Dedifferentiated amniotic fluid mesenchymal stem cell (primary cell): ENCODE results near the gene NKX6-2.
"Not testable (repeated sequence)": the region's sequence is repeated elsewhere in the genome, so short reads cannot be mapped to it uniquely, and the experiment has no call there.

ENCODE experiments used
- DNase-seq: peaks from one replicate; pipeline ENCODE4 v3.0.0-alpha.2; 2016; ENCODE audit errors: extremely low spot score

The NKX6-2 gene

DNA sequence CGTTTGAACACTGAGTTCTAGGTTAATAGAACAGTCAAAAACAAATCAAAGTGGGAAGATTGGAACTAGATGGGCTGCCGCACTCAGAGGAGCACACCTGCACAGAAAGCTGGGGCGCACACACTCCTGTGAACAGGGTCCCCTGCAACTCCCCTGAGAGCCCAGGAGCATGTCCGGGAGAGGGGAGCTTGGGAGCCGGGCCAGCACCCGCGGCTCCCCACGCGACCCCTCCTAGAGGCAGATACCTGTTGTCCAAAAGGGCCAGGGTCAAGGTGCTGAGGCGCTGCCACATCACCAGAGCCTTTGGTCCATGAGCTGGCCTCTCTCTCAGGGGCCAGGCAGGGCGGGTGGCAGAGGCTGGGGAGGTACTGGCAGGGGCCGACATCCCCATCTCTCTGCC lies 5.6 kb downstream of the NKX6-2 start:
- DNase-seq: no peak

DNA sequence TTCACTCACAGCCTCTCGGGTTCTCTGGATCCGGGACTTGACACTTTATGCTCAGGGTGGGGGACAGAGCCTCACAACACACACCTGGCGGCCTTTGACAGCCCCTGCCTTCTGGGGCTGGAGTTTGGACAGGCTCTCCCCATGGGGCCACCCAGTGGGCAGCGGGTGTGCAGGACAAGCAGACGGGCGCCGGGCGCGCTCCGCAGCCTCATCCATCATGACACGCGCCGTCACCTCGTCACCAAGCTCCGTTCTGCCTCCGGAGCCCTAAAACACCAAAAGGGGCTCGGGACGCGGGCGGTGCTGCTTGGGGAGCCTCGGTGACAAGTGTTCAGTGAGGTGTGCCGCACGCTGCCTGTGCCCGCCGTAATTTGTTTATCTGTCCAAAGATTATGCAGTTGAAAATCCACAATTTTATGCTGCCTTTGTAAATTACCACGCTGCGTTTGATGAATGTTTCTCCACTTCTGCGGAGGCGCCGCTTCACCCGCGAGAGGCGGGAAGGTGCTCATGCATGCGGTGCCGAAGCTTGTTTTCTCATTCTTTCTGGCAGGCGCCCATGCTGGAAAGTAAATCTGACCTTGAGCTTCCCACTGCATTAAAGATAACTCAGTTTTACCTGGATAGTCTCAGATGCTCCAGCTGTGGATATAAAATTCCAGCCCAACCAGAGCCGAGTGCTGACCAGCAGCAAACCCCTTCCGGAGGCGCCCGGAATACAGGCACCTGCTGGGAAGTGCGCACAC lies 6.2 kb downstream of the NKX6-2 start:
- DNase-seq: no peak

DNA sequence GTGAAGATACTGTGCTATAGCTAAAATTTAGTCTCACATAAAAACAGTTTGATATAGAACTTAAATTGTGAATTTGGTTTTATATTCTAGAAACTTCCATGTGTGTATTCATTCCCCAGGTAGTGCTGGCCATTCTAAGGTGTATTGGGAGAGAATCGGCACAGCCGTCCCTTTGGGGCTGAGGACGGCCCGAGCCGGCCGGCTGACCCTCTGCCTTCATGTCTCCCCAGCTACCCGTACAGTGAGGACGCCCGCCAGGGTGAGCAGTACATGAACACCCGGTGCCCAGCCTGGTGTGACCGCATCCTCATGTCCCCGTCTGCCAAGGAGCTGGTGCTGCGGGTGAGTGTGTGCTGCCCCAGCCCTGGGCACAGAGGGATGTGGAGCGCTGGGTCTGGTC lies 8.5 kb downstream of the NKX6-2 start:
- no peak for DNase-seq

DNA sequence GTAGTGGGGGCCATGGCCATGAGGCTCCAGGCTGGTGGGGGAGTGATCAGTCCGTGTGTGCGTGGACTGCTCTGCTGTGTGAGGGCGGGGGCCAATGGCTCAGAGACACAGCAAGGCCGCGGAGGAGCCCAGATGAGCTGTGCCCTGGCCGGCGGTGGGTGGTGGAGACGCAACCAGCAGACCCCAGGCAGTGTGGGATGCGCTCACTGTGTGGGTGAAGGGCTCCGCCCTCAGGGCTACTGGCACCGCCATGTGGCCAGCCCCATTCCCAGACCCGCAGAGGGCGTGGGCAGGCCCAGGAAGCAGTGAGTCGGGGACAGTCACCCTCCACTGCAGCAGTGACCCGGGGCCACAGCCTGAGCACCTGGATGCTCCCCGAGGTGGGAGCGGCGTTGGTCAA lies 9.1 kb downstream of the NKX6-2 start:
- DNase-seq: no peak

DNA sequence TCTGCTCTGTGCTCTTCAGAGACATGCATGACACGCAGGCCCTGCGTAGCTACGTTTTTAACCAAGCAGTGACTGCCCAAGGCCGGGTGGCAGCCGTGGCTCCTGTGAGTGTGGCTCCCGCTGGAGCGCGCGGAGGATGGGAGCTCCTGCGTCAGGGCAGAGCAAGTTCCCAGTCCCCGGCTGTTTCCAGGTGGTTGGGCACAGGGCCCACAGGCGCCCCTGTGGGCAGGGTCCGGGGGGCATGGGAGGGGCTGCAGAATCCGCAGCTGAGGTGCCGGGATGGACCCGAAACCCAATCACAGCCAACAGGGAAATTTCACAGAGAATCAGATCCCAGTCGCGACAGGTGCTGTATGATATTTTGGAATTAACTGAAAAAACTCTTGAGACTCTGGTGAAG lies 9.8 kb downstream of the NKX6-2 start:
- no peak for DNase-seq

DNA sequence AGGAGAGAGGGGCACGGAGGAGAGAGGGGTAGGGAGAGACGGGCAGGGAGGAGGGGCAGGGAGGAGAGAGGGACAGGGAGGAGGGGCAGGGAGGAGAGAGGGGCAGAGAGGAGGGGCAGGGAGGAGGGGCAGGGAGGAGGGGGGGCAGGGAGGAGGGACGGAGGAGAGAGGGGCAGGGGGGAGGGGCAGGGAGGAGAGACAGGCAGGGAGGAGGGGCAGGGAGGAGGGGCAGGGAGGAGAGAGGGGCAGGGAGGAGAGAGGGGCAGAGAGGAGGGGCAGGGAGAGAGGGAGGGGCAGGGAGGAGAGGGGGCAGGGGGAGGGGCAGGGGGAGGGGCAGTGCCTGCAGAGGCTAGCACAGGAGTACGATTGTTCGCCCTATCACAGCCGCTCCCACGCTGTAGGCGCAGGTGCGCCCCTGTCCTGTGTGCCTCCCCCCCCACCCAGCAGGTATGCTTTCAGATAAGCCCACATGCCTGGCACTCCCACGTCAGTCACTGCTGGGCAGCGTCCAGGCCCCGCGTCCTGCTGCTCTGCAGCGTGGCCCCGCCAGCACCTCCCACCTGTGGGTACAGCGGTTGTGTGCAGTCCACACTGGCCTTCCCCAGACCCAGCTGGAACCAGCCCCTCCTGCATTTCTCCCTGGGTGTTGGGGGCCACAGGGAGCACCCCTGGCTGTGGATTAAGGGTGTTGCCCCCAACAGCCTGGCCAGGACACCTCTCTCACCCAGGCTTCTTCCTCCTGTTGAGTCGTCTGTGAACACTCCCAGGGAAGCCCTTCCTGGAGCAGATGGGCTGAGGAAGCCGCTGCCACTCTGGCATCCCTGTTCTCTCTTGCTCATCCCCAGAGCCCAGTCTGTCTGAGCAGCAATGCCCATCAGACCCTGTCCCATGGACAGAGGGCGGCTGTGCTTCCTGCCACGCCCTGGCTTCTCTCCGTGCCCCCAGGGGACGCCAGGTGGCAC lies 10.8 kb downstream of the NKX6-2 start:
- no peak for DNase-seq

DNA sequence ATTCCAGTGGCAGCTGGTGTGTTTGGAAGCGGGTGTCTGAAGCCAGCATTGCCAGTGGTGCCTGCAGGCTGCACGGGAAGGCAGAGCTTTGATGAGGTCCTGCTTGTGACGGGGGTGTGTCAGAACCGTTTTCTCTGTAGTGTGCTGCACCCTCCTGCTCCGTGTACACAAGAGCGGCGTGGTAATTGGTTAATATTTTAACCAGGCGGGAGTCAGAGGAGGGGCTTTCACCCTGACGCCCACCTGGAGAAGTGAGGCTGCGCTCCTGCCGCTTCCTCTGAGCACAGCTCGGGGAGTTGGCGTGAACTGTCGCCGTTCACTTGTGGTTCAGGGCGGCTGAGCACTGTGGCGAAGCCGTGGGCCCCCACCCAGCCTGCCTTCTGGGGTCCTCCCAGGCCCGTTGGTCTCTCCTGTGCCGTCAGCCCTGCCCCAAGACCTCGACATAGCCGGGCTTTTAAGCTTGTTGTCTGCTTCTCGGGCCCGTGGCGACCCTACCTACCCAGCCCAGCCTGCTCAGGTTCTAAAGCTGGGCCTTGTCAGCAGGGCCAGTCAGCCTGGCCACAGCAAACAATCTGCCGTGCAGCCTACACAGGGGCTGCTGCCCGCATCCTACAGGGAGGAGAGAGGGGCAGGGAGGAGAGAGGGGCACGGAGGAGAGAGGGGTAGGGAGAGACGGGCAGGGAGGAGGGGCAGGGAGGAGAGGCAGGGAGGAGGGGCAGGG lies 11.6 kb downstream of the NKX6-2 start:
- DNase-seq: no peak

DNA sequence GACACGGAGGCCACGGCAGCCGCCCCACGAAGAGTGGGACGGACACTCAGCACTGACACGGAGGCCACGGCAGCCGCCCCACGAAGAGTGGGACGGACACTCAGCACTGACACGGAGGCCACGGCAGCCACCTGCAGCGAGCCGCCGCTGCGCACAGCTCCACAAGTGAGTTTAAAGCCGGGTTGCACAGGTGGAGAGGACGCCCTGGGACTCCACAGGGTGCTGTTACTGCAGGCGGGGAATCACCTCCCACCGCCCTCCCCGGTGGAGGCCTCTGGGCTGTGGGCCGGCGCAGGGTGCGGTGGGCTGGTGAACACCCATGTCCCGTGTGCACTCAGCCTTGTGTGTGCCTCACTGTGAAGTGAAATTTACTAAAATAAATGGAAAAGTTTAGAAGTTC lies 13.1 kb downstream of the NKX6-2 start:
- DNase-seq: not testable (repeated sequence)

DNA sequence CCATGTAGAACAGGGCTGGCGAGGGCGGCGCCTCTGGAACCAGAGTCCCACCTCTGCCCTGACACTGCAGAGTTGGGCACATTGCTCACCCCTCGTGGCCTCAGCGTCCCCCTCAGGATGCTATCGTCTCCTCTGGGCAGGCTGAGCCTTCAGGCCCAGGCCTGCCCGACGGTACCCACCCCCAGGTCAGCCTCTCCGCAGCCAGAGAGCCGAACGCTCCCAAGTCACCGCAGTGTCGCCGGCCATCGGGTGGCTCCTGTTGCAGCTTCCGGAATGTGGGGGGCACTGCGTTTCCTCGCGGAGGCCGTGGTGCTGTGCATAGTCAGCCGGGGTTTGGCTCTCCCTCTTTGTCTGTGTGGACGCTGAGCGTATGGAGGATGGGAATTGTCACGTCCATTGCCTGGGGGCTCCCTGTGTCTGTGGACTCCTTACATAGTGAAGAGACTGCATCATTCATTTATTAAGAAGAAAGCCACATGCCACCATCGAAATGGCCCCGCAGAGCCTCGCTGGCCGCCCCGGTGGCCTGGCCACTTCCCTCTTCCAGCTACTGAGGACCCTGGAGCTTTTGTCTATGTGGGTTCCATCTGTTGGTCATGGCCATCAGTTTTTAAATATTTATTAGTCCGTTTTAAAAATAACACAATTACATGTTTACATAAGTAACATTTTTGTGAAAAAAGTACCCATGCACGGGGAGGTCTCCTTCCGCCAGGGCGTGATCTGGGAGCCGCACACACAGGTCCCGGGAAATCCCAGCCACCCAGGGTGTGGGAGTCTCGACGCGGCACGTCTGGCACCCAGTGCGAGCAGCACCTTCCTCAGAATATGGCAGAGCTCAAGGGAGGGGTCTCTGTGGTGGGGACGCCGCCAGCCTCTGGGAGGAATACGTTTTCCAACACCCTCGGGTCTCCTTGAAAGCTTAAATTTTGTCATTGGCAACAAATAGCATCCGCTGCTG lies 15.6 kb downstream of the NKX6-2 start:
- no peak for DNase-seq

DNA sequence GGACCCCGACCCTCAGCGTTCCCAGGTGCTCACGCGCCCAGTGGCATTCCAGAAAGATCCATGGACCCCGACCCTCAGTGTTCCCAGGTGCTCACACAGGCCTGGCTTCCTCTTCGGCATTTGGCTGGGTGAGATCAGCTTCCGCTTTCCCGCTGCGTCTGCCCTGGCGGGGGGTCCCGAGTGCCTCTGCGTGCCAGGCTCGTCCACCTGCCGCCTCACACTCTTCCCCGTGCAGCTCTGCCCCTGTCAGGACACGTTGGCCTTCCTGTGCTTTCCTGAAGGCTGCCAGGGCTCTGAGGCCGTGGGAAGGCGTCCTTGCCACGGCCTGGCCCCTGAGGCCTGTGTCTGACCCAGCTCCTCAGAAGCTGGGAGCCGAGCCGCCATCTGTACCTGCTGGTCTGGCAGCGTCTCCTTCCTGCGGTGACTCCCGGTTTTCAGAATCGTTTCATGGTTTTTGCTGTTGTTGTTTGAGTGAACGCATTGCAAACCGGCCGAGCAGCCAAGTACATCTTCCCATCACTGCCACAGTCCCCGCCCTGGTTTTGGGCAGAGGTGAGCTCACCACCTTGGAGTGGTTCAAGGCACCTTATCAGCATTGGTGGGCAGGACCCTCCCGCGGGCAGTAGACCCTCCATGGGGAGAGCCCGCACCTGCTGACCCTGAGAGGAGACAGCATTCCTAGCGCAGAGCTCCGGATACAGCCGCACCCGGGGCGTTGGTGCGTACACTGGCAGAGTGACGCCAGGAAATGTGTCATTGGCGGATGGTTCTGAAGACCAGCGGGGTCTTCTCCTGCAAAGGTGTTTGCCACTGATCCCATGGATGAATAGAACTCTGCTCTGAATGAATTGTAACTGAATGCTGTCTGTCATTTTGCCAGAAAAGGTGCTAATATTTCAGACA lies 17.4 kb downstream of the NKX6-2 start:
- DNase-seq: no peak

DNA sequence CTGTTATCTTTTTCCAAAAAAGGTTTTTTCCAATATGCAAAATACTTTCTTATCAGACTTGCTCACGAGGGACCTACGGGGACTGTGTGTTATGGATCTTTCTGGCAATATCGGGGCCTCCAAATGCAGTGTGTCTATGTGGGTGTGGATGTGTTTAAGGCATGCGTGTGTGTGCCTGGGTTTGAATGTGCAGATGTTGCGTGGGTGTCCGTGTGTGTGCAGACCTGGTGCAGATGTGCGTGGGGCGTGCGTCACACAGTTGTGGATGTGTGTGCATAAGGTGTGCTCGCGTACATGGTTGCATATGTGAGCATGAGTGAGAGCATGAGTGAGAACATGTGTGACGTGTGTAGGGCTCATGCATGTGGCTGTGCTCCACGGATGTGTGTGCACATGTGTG lies 19.7 kb downstream of the NKX6-2 start:
- no peak for DNase-seq

DNA sequence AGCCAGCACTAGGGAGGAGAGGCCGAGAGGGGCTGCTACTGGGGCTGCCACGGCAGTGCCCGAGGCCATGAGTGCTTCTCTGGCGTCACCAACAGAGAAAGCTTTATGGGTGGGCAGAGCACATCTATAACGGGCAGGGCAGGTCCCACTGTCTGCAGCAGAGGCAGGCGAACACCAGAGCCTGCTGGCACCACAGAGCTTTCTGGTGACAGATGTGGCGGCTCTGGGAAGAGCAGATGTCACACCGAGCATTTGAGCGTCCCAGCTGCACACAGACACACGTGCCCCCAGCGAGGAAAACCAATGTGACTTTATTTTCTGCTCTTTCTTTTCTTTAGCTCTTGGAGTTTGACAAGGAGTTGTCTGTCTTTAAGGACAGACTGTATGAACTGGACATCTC lies 20.5 kb downstream of the NKX6-2 start:
- no peak for DNase-seq

DNA sequence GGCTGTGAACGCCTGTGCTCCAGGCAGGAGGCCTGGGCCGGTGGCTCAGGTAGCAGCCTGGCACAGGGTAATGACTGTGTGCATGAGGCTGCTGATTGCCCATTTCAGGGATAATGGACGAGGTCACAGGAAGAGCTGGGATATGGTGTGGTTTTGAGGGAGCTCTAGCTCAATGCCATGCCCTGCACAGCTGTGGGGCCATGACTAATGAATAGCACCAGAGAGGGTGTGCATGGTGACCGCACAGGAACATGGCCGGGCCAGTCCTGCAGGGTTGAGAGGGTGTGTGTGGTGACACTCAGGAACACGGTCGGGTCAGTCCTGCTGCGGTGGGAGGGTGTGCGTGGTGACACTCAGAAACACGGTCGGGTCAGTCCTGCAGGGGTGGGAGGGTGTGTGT lies 21.8 kb downstream of the NKX6-2 start:
- no peak for DNase-seq

DNA sequence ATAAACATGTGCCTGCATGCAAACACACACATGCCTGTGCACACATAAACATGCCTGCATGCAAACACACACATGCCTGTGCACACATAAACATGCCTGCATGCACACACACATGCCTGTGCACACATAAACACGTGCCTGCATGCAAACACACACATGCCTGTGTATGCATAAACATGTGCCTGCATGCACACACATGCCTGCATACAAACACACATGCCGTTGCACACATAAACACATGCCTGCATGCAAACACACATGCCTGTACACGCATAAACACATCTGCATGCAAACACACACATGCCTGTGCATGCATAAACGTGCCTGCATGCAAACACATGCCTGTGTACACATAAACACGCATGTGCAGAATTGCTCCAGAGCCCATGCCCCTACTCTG lies 22.4 kb downstream of the NKX6-2 start:
- DNase-seq: no peak

DNA sequence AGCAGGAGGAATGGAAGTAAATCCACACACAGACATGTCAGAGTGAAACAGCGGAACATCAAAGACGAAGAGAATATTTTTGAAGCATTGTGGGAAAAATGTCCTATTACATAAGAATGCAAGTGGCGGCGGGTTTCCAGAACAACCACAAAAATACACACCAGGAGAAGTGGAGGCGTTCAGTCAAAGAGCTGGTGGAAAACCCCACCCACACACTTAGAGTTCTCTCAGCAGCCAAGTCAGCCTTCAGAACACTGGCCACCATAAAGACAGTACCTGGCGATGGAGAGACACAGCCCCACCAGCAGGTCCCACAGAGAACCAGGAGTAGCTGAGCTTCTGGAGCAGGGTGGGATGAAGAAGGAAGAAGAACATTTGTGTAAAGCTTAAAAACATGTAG lies 23.7 kb downstream of the NKX6-2 start:
- no peak for DNase-seq

DNA sequence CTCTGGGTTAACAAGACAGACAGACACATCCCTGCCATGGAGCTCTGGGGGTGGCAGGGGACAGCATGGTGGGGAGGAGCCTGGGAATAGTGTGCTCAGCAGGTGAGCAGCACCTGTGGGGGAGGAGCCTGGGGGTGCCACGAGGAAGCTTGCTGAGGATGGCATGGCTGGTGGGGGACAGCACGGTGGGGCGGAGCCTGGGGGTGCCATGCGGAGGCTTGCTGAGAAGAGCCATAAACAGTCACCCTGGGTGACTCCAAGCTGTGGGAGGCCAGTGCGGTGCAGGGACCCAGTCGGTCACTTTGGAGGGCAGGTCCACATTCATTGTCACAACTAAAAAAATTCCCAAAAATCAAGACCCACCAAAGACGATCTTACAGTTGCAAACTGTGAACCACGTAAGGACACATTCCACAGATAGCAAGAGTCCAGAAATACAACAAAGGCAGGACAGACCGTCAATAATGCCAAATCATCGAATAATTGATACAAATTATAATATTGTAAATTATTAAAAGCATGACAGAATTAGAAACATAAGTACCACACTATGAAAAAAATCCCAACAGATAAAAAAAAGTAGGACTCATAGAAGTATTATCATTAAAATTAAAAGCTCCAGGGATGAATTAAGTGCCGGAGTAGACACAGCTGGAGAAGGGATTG lies 24.4 kb downstream of the NKX6-2 start:
- no peak for DNase-seq

DNA sequence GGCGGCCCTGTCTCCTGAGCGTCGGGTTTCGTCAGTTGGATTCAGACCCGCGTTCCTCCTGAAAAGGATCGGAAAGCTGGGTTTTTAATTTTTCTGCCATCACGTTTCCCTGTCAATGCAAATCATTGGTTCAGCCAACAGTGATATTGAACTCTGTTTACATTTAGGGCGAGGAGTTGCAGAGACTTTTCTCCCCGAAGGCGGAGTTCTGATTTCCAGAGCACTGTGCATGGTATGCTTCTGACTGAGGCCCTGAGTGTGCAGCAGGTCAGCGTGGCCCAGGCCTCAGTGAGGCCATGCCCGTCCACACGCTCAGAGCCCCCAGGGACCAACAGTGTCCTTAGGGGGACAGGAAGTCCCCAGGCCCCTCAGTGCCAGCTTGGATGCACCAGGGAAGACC lies 27.1 kb downstream of the NKX6-2 start:
- no peak for DNase-seq

DNA sequence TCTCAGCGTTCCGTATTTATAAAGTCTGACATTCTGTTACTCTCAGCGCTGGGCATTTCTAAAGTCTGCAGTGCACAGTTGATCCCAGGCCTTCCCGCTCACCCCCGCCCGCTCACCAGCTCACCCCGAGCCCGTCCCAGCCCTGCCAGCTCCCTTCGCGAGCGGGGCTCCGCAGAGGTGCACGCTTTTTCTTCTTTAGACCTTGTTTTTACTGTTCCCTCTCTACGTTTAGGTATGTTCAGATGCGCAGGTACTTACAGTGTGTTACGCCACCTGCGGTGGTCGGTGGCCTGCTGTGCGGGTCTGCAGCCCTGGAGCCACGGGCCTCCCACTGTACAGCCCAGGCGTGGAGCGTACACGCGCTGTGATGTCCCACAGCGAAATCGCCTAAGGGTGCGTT lies 28.8 kb downstream of the NKX6-2 start:
- no peak for DNase-seq

DNA sequence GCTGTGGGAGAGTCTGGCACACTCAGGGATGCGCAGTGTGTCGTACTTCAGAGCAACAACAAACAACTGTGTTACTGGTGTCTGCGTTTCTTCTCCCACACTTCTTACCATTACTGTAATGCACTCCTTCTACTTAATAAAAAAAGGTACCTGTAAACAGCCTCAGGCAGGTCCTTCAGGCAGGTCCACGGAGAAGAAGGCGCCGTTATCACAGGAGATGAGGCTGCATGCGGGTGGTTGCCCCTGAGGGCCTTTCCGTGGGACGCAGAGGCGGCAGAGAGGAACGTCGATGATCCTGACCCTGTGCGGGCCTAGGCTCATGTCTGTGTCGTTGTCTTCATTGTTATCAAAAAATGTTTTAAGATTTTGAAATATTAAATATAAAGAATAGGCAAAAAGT lies 29.4 kb downstream of the NKX6-2 start:
- no peak for DNase-seq
